ENCODE data around the gene RGS7BP.
A peak's percentile ranks its signal among the peaks of the same experiment; 100 is the strongest.

The RGS7BP gene

DNA sequence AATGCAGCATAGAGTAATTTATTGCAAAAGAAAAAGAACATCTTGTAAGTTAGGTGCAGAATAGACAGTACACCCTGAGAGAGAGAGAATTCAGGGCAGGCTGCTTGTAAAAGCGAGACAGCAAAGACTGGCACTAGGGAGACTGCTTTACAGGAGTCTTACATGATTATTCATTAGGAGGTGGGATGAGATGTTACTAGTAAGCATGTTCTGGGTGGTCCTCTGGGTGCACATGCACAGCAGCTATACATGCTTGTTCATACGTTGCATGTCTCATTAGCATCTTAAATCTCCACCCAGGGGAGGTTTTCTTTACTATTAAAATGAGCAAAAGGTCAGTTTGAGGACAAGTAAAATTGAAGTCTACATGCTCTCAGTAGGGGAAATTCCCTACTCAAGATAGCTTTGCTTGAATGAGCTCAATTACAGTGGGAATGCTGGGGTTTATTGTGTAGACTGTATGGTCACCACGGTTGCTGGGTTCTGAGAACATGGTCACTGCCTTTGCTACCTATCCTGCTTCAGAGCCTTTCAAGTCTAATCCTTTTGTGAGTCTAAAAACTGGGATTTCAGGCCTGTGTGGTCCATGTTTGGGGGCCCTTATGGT lies 60.6 kb downstream of the RGS7BP start:
- no peak for DNase-seq

DNA sequence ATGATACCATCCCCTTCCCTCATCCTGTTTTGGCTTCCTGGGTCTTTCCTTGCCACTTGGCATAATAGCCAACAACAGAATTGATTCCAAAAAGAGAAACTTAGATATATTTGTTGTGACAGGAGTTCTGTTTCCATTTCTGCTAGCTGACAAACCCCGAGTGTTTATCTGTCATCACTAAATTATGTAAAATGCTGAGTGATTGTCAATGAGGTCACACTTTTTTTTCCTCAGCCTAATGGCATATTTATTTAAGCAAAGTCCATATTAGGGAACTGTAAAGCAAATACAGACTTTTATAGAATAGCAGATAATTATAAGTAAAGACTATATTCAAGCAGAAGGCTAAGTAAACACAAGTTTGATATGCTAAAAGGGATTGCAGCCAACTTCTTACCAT lies 64.0 kb downstream of the RGS7BP start:
- no peak for DNase-seq

DNA sequence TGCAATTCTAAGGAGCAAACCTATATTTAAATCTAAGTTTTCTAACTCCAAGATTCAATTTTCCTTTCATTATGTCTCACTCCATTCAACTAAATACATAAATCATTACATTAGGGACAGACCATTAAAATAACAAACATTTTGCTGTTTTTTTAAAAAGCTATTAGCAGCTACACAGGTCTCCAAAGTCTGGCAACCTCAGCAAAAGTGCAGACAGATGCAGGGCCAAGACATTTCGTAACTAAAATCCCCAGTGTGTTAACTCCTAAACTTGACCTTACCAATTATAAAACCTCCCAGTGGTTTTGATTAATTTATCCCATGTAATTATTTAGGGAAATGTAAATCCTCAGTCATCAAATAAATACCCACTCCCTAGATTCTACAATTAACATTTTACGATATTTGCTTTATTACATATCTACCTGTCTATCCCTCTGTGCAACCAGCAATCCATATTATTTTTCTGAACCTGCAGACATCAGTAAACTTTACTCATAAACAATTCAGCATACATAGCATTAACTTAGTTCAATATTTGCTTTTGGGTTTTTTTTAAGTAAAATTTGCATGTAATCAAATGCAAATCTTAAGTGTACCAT lies 64.7 kb downstream of the RGS7BP start:
- no peak for DNase-seq

DNA sequence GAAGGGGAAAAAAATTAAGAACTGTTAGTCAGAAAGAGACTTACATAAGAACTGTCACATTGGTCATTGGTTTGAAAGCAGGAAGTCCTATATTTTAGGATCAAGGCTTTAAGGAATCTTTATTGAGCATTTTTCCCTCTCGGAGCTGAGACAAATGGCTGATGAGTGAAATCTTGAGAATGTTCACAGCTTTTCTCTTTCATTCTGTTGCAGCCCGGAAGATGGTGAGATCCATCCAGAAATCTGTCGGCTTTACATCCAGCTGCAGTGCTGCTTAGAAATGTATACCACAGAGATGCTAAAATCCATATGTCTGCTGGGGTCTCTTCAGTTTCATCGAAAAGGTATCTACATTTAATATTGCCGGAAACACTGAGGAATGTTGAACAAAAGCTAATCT lies 69.7 kb downstream of the RGS7BP start:
- no peak for DNase-seq

DNA sequence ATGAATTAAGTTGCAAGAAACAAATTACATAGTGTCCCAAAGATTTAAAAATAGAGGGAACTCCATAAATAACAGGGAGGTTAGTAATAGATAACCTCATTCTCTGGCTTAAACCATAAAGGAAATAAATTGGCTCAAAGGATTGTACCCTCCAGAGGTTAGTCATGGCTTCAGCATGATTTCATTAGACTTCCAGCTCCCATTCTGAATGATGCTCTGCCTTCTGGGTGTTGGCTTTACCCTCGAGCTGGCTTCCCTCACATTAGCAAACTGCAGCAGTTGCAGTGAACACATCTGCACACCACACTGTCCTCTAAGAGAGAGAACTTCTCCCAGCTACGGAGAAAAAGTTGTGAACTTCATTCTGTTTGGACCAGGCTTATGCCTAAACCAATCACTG lies 70.4 kb downstream of the RGS7BP start:
- DNase-seq, result no peak

DNA sequence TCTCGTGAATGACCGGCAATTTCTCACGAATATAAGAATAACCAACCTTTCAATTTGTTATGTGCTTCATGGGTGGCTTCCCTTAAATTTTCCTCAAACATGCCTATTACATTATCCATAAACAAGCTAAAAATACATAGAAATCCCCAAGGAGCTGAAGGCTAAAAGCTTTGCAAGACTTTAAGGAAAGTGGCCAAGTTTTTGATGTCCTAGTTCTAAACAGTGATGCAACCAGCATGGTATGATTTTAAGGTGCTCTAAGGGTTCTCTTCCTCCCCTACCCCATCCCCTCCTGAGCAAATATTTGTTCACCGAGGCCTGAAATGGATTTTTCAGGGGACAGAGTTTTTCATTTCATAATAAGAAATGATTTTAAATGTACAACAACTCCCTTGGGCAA lies 79.8 kb downstream of the RGS7BP start:
- DNase-seq, result no peak

DNA sequence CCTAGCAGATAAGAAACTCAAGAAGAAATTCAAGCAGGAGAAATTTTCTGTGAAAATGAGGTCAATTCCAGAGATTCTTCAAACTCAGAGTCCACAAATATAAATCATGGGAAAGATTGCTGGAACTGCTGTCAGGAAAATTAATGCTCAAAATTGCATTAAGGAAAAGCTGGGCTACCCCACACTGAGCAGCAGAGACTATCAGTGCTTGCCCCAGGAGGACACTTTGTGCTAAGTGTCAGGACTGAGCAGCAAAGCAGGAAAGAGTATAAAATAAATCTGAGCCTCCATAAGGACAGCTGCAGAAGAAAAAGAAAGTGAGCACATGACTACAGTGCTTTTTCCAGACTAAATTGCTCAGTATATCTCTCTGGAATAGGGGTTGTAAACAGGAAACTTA lies 81.6 kb downstream of the RGS7BP start:
- no peak for DNase-seq

DNA sequence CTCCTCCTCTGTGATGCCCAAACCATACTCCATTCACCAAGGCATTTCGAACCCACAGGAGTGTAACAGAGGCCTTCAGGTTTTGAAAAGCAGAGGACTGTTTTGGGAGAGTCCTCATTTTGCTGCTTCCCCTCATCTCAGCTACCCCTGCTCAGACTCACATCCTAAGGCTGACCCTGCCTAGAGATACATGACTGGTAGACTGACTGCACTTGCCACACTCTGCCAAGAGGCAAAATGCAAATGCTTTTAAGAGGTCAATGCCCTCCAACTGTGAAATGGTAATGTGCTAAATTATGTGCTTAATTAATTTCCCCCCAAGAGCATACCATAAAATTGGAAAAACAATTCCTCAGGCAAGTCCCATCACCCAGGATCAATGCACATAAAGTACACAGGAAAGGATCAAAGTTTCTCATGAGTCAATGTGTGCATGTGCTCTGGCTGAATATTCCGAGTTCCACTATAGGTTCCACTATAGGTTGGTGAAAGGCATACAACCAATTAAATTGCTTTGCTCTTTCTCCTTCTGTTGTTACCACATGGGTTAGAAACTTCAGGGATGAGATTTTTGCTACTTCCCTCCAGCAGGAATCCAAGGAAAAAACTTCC lies 87.0 kb downstream of the RGS7BP start:
- DNase-seq, result no peak

DNA sequence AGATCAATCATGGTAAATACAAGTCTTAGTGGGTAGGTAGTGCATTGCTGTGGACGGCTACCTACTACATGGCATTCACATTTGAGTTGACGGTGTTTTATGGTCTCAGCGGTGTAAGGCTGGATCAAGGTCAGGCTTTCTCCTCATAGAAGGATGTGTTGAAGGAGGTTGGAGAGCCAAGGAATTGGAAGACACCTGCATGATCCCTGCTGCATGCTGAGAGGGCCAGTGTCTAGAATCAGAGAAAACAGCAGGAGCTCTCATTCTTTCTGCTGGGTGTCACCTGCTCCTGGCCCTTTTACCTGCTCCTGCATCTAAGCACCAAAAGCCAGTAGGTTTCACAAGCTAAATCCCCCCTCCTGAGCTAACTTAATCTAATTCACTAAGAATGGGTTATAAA lies 88.2 kb downstream of the RGS7BP start:
- DNase-seq, result no peak

DNA sequence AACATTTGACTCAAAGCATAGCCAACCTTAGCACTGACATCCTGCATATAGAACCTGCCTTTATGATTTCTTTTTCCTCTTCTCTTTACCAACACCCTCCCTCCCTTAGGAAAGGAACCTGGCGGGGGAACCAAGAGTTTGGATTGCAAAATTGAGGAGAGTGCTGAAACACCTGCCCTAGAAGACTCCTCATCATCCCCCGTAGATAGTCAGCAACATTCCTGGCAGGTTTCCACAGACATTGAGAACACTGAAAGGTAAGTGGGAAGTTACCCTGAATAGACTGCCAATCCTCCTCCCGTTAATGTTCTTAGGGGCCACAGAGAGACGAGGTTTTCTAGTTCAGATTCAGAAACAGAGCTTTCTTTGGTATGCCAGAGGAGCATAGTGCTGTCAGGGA lies 88.8 kb downstream of the RGS7BP start:
- DNase-seq, result no peak

DNA sequence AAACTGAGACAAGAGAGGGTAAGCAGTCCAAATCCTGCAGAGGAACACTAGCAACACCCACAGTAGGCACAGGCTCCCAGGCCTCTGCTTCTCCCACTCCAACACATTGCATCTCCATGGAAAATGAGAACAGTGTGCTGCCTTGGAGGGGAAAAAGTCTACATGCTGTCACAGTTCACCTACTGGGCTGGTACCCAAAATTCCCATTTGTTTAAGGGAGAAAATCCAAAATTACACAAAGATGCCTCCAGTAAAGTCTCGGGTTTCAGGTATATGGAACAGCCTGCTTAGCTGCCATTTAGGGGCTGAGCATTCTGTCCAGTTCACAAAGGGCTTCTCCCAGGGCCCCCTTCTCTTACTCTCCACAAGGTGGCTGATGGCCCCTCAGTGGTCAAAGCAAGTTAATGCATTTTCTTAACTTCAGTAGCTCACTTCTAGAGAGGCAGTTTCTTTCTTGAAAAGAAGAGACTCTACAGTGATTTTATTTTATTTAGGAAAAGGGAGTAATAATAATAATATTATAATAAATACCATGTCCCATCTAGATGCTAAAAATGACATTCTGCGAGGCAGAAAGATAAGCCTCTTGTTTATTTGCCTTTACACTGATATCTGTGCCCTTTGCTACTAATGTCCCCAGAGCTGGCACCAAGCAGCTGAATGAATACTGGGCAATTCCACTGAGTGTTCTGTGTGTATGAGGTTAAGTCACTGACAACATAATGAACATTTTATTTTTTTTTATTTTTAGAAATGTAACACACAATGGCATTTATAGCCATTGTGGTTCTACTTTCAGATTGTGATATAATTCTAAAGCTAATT lies 89.4 kb downstream of the RGS7BP start:
- no peak for DNase-seq

DNA sequence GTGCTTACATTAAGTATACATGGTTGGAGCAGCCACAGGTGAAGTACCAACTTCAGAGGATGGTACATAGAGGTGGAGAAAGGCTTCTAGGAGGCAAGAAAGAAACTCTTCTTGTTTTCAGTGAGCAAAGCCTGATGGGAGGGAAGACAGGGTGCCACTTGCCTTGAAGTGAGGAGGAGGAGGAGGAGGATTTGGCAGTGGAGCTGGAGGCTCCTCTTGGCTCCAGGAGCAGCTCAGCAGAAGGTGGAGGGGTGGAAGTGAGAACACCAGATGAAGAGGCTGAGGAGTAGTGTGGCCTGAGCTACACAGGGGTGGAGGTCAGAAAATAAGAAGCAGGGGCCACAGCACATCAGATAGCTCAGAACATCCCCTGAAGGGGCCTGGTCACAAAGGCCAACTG lies 93.4 kb downstream of the RGS7BP start:
- no peak for DNase-seq

DNA sequence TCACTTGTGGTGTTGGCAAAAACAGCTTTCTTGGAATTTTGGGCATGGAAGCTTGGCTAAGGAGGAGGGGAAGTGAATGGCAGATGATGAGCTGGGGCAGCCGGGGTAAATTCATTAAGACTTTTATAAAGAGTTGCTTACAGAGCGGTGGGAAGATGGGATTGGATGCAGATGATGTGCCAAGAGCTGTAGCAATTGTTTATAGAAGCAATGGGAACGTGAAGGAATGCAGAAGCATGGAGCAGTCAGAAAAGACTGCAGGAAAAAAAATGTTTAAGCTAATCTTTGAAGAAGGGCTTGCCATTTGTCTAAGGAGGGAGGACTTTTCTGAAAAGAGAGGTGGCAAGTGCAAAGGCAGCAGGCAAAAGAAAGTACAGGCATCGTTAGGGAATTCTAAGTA lies 97.9 kb downstream of the RGS7BP start:
- DNase-seq, result no peak

DNA sequence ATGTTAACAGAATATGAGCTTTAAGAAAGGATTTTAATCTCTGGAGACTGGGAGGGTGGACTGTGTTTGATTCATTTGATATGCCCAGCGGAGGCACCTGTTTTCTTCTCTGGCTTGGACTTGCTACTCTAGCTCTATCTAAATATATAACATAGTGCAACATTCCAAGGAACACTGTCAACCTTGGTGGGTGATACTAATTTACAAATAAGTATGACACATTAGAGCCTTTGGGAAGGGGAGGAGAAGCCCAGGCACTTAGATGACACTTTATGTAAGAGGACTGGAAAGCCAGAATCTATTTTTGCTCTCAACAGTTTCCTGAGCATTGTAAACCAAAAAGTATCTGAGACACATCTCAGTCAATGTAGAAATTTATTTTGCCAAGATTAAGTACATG lies 101.1 kb downstream of the RGS7BP start:
- DNase-seq, result no peak

DNA sequence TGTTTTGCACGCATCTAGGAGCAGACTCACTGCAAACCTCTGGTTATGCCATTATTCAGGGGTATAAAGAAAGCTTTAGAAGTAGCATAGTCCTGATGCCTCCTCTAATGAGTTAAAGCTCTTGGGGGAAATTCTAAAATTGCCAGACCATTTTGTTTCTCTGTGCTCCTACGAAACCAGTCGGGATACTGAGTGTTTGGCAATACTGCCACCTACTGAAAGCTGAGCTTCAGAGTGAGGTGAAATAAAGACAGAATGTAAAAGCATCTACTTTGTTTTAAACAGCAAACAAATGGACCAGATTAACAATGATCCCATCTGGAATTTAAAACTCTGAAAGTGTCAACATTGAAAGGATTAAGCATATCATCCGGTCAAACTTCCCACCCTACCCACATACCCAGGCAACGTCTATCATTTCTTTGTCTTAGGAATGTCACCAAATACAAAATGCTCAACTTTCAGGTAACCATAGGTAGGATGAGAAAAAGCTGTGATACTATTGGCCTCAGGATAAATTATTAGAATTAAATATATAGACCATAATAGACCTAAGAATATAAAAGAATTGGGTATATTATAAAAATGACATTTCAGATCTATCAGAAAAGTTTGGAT lies 106.6 kb downstream of the RGS7BP start:
- peak; percentile 65 for DNase-seq

DNA sequence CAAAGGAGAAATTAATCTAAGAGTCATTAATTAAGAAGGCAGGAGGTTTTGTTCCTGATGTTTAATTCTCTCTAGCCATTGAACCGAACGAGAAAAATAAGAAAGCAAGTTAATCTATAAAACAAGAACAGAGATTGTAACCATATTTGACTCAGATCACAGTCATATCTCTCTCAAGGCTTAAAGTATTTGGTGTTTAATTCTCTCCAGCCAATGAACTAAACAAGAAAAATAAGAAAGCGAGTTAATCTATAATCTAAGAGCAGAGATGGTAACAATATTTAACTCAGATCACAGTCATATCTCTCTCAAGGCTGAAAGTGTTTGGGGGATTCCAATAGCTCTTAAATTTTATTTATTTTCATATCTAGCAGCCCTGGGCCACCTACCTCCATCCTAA lies 110.1 kb downstream of the RGS7BP start:
- no peak for DNase-seq

DNA sequence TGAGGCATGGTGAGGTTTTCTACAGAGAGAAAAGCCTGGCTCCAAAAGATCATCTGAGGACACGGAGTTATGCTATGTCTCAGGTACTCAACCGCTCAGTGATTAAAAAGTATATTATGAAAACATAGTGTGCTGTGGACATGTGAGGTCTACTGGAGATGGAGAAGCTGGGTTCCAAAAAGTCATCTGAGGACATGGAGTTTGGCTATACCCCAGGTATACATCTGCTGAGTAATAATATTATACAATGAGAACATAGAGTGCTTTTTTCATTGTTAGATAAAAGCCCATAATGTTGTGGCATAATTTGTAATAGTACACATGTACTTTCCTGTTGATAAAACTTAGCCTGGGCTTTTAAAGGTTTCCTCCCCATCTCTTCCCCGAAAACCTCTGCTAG lies 113.8 kb downstream of the RGS7BP start:
- DNase-seq, result no peak

DNA sequence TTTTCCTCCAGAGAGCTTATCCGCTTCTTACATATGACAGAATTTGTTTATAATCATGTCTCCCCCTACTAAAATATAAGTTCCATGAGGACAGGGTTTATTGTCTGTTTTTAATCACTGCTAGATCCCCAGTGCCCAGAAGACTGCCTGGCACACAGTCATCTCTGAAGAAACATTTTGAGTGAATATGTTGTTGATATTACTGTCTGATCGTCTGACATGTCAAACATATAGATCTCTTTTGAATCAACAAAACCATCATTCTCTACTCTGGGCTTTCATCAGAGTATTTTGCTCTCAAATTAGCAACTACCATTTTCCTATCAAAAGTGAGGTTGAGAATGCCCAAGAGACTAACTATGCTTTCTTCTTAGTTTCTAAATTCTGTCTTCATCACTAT lies 117.2 kb downstream of the RGS7BP start:
- no peak for DNase-seq

DNA sequence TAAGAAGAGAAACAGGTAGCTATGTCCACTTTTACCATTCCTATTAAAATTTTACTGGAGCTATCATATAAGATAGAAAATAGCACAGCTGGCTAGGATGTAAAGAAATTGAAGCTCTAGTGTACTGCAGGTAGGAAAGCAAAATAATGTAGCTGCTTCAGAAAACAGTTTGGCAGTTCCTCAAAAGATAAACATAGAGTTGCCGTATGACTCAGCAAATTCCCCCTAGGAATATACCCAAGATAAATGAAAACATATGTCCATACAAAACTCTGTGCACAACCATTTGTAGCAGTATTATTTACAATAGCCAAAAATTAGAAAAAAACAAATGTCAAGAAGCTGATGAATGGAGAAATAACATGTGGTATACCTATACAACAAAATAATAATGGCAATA lies 119.9 kb downstream of the RGS7BP start:
- DNase-seq, result no peak

DNA sequence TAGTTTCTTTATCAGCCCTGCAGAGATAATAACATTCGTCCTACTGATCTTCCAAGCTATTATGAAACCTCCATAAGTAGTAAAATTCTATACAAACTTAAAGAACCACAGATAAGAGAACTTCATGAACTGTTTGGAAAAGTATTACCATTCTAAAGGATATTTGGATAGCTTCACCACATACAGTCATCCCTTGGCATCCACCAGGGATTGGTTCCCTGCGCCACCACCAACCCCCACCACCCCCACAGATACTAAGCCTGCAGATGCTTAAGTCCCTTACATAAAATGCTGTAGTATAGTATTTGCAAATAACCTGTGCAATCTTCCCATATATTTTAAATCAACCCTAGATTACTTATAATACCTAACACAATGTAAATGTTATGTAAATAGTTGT lies 123.1 kb downstream of the RGS7BP start:
- DNase-seq, result no peak

DNA sequence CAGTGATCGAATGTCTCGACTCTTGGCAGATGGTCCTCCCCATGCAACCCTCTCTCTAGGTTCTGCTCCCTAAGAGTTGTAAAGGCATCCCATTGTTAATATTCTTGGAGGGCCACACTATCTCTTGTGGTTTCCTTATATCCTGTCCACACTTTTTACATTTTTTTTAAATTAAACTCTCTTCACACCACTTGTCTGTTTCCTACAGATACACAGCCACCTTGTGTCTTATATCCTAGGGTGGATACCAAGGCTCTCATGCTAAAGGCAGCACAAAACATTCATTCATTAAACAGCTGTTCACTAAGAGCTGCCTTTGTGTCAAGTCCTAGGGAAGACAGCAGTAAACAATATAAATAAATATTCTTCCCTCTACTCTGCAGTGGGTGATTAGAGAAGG lies 124.0 kb downstream of the RGS7BP start:
- no peak for DNase-seq

DNA sequence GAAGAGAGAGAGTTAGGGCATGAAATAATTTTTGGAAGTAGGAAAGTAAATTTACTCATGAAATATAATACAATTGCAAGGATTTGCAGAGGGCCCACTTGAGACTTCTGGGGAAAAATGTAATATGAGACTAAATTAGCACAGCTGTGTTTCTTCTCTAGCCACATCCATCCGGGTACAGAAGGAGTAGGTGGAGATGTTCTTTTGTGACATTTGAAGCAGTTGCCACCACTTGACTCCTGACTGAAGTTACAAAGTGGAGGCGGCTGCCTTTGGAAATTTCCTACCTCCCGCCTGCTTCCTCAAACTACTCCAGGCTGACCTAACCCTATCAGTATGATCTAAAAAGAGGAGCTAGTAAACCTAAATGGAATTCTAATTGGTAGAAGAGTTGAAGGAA lies 126.4 kb downstream of the RGS7BP start:
- no peak for DNase-seq

DNA sequence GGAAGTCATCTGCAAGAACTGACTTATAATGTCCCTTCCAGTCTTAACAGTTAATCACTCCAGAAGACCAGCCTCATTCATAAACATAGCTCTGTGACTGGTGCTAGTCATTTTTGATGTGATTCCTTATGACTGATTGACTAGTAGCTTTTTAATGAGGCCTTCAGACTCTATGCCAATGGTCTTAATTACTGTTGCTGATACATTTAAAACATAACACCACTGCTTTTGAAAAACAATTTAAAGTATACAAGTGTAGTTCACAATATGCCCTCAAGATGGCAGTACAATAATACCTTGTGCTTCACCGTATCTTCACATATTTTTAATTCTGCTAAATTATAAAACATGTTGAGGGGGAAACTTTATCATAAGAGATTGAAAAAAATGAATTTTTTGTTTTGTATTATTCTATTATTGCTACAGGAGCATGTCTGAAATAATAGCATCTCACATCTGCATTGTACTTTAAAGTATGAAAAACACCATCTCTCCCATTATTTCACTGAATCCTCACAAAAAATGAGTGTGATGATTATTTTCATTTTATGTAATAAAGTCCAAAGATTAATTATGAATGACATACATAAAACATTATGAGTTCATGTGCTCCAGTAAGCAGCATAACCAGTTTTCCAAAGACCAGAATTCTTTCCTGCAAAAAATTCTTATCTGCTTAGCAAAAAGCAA lies 129.3 kb downstream of the RGS7BP start:
- DNase-seq, result peak; percentile 10

Measured in retina (tissue), 1 donor.